Activated T-helper 2 cell treated with anti-CD3 and anti-CD28 coated beads, Interferon-gamma antibody, Interleukin-2, Interleukin-4, amounts not matched to agents 10 μg/mL and 5 μg/mL and 100 μg/mL, durations not matched to agents 14 hours and 24 hours and 36 hours (primary cell): ENCODE results near the gene RAX2. TPM values are rescaled to one million over a fixed set of nuclear protein-coding genes. Genes with fewer than 3 reads are reported as not detected.

ENCODE experiments used
- DNase-seq: peaks from one replicate; pipeline ENCODE4 v3.0.0; 2021; ENCODE audit warnings: low spot score
- H3K27ac Mint-ChIP-seq: one replicate; pipeline ENCODE4 v1.8.0; 2021; ENCODE audit warnings: mixed read lengths
- H3K27me3 Mint-ChIP-seq: one replicate; pipeline ENCODE4 v1.8.0; 2021; ENCODE audit warnings: low read depth, mixed read lengths
- H3K36me3 Mint-ChIP-seq: one replicate; pipeline ENCODE4 v1.8.0; 2021; ENCODE audit warnings: low read depth, mixed read lengths
- H3K4me1 Mint-ChIP-seq: one replicate; pipeline ENCODE4 v1.8.0; 2021; ENCODE audit warnings: low read depth, mixed read lengths
- H3K4me3 Mint-ChIP-seq: one replicate; pipeline ENCODE4 v1.8.0; 2021; ENCODE audit warnings: low read depth, mild to moderate bottlenecking, moderate library complexity, mixed read lengths
- H3K9me3 Mint-ChIP-seq: one replicate; pipeline ENCODE4 v1.8.0; 2021; ENCODE audit warnings: mixed read lengths
- intact Hi-C: fragments of 100-400 bp; cut with micrococcal nuclease; formaldehyde crosslinking; loops from one replicate; pipeline ENCODE4 v1.15.1; 2023
- total RNA-seq: library from RNA; stranded (reverse); gene quantifications from 2 replicates; pipeline ENCODE4 v1.2.3, GENCODE V29; 2022

Gene RAX2
- total RNA-seq, 1 donor from 2014 or later: not detected

GRCh38 chr19:3737487-3738205, 34.4 kb downstream of the RAX2 start:
- DNase-seq: no peak
- Mint-ChIP-seq H3K4me3 (no peak overlapping the region), H3K36me3 (no peaks in the 10 kb centered on the region), H3K4me1 (peaks cover 10% of the 10 kb centered on the region), H3K27me3 (no peaks in the 10 kb centered on the region), H3K9me3 (no peaks in the 10 kb centered on the region), H3K27ac (no peak overlapping the region)
- intact Hi-C loops: no loop called here

GRCh38 chr19:3736106-3736724, 35.8 kb downstream of the RAX2 start:
- Mint-ChIP-seq H3K27me3 (no peaks in the 10 kb centered on the region), H3K4me3 (no peak overlapping the region), H3K9me3 (no peaks in the 10 kb centered on the region), H3K36me3 (no peaks in the 10 kb centered on the region), H3K27ac (no peak overlapping the region), H3K4me1 (peaks cover 10% of the 10 kb centered on the region)
- DNase-seq: no peak
- intact Hi-C loops: no loop called here

- Mint-ChIP-seq H3K9me3 (no peaks in the 10 kb centered on the region), H3K4me3 (no peak overlapping the region), H3K27ac (no peak overlapping the region), H3K4me1 (peaks cover 10% of the 10 kb centered on the region), H3K36me3 (no peaks in the 10 kb centered on the region), H3K27me3 (no peaks in the 10 kb centered on the region)
- no peak for DNase-seq
- intact Hi-C loops: no loop called here
Measured at GRCh38 chr19:3734310-3734600, 37.8 kb downstream of the RAX2 start.

- Mint-ChIP-seq H3K4me3 (no peak overlapping the region), H3K9me3 (no peaks in the 10 kb centered on the region), H3K4me1 (peaks cover 10% of the 10 kb centered on the region), H3K36me3 (no peaks in the 10 kb centered on the region), H3K27me3 (no peaks in the 10 kb centered on the region), H3K27ac (no peak overlapping the region)
- DNase-seq: no peak
- intact Hi-C loops: no loop called here
Measured at GRCh38 chr19:3733549-3734309, 38.3 kb downstream of the RAX2 start.

- no peak overlapping the region for H3K27ac Mint-ChIP-seq
- no peaks in the 10 kb centered on the region for H3K9me3 Mint-ChIP-seq
- intact Hi-C loops: no loop called here
- no peaks in the 10 kb centered on the region for H3K36me3 Mint-ChIP-seq
- peaks cover under 1% of the 10 kb centered on the region for H3K4me1 Mint-ChIP-seq
- H3K27me3 Mint-ChIP-seq: no peaks in the 10 kb centered on the region
- no peak overlapping the region for H3K4me3 Mint-ChIP-seq
- no peak for DNase-seq
Measured at GRCh38 chr19:3732108-3732507, 39.9 kb downstream of the RAX2 start.

GRCh38 chr19:3730457-3730958, 41.5 kb downstream of the RAX2 start:
- no peaks in the 10 kb centered on the region for H3K4me1 Mint-ChIP-seq
- H3K9me3 Mint-ChIP-seq: no peaks in the 10 kb centered on the region
- intact Hi-C loops: no loop called here
- no peaks in the 10 kb centered on the region for H3K36me3 Mint-ChIP-seq
- H3K4me3 Mint-ChIP-seq: no peak overlapping the region
- DNase-seq: no peak
- no peak overlapping the region for H3K27ac Mint-ChIP-seq
- no peaks in the 10 kb centered on the region for H3K27me3 Mint-ChIP-seq

- Mint-ChIP-seq H3K27me3 (peaks cover 19% of the 10 kb centered on the region), H3K36me3 (no peaks in the 10 kb centered on the region), H3K4me3 (no peak overlapping the region), H3K27ac (no peak overlapping the region), H3K9me3 (no peaks in the 10 kb centered on the region), H3K4me1 (no peaks in the 10 kb centered on the region)
- DNase-seq: no peak
- intact Hi-C loops: no loop called here
Measured at GRCh38 chr19:3725640-3726310, 46.3 kb downstream of the RAX2 start.

GRCh38 chr19:3725121-3725520, 46.9 kb downstream of the RAX2 start:
- DNase-seq: no peak
- Mint-ChIP-seq H3K36me3 (no peaks in the 10 kb centered on the region), H3K4me1 (no peaks in the 10 kb centered on the region), H3K27ac (no peak overlapping the region), H3K9me3 (no peaks in the 10 kb centered on the region), H3K4me3 (no peak overlapping the region), H3K27me3 (peaks cover 21% of the 10 kb centered on the region)
- intact Hi-C loops: no loop called here

- Mint-ChIP-seq H3K27me3 (peaks cover 23% of the 10 kb centered on the region), H3K27ac (no peak overlapping the region), H3K4me1 (no peaks in the 10 kb centered on the region), H3K36me3 (no peaks in the 10 kb centered on the region), H3K4me3 (no peak overlapping the region), H3K9me3 (no peaks in the 10 kb centered on the region)
- DNase-seq: no peak
- intact Hi-C loops: no loop called here
Measured at GRCh38 chr19:3723883-3724282, 48.1 kb downstream of the RAX2 start.

- H3K4me3 Mint-ChIP-seq: no peak overlapping the region
- H3K9me3 Mint-ChIP-seq: no peaks in the 10 kb centered on the region
- no peaks in the 10 kb centered on the region for H3K36me3 Mint-ChIP-seq
- no peaks in the 10 kb centered on the region for H3K4me1 Mint-ChIP-seq
- peaks cover 23% of the 10 kb centered on the region for H3K27me3 Mint-ChIP-seq
- H3K27ac Mint-ChIP-seq: no peak overlapping the region
- intact Hi-C loops: no loop called here
- no peak for DNase-seq
Measured at GRCh38 chr19:3723110-3723488, 48.9 kb downstream of the RAX2 start.

GRCh38 chr19:3722443-3723109, 49.5 kb downstream of the RAX2 start:
- H3K4me3 Mint-ChIP-seq: no peak overlapping the region
- H3K27me3 Mint-ChIP-seq: peaks cover 23% of the 10 kb centered on the region
- intact Hi-C loops: no loop called here
- no peak for DNase-seq
- H3K4me1 Mint-ChIP-seq: no peaks in the 10 kb centered on the region
- no peak overlapping the region for H3K27ac Mint-ChIP-seq
- H3K9me3 Mint-ChIP-seq: no peaks in the 10 kb centered on the region
- no peaks in the 10 kb centered on the region for H3K36me3 Mint-ChIP-seq

GRCh38 chr19:3721887-3722442, 50.1 kb downstream of the RAX2 start:
- H3K9me3 Mint-ChIP-seq: no peaks in the 10 kb centered on the region
- DNase-seq: no peak
- H3K27me3 Mint-ChIP-seq: peaks cover 23% of the 10 kb centered on the region
- intact Hi-C loops: no loop called here
- no peak overlapping the region for H3K4me3 Mint-ChIP-seq
- H3K27ac Mint-ChIP-seq: no peak overlapping the region
- no peaks in the 10 kb centered on the region for H3K4me1 Mint-ChIP-seq
- H3K36me3 Mint-ChIP-seq: no peaks in the 10 kb centered on the region
